Vagina (tissue), 2 donors: ENCODE data around the gene CHRNA4. TPM values are rescaled to one million over a fixed set of nuclear protein-coding genes. Genes with fewer than 3 reads are reported as not detected.

Experiments
- DNase-seq, 2 donors: peaks; one replicate each; pipeline ENCODE4 v3.0.0-alpha.2; 2017; ENCODE audit errors: extremely low spot score in 2 of 2
- H3K27ac ChIP-seq: fragments of 200-600 bp; sonication (generic); one replicate; pipeline ENCODE4 v1.5.1; 2019
- H3K27me3 ChIP-seq: fragments of 200-600 bp; sonication (generic); one replicate; pipeline ENCODE4 v1.5.1; 2019
- H3K36me3 ChIP-seq, 2 donors: fragments of 200-600 bp; sonication (generic); one replicate each; pipeline ENCODE4 v1.5.1; 2017 to 2019
- H3K4me1 ChIP-seq: fragments of 200-600 bp; sonication (generic); one replicate; pipeline ENCODE4 v1.5.1; 2019
- H3K4me3 ChIP-seq, 2 donors: fragments of 200-600 bp; sonication (generic); 1 replicate in 1 of 2; 2 replicates in 1 of 2; pipeline ENCODE4 v1.5.1; 2016 to 2019
- H3K9me3 ChIP-seq: fragments of 200-600 bp; sonication (generic); one replicate; pipeline ENCODE4 v1.5.1; 2019
- POLR2A ChIP-seq, 2 donors: fragments of 450-650 bp; IDR thresholded peaks; one replicate each; pipeline ENCODE4 v1.6.1; 2017; ENCODE audit warnings: antibody characterized with exemption in 2 of 2, mild to moderate bottlenecking in 2 of 2, moderate library complexity in 2 of 2
- POLR2AphosphoS5 ChIP-seq, 2 donors: sonication (generic); formaldehyde crosslinking; IDR thresholded peaks; one replicate each; pipeline ENCODE4 v1.9.0; 2017; ENCODE audit warnings: antibody characterized with exemption in 2 of 2, mild to moderate bottlenecking in 2 of 2, low read depth in 1 of 2; ENCODE audit not compliant: insufficient read depth in 1 of 2
- intact Hi-C: fragments of 100-400 bp; cut with DNase I; formaldehyde crosslinking; loops from one replicate; pipeline ENCODE4 v1.15.1; 2023
- total RNA-seq: library from RNA; depleted of rRNA; stranded (reverse); fragments of >200 nt; gene quantifications from one replicate; pipeline ENCODE4 v1.2.3, GENCODE V29; 2016
- TF ChIP-seq, protein P1 (sequence below), 3 experiments: fragments of 450-650 bp in 2 of 3; fragments of 200-600 bp in 1 of 3; sonication (generic) in 1 of 3; IDR thresholded peaks; one replicate each; pipeline ENCODE4 v1.5.1; 2017 to 2019; ENCODE audit warnings: antibody characterized with exemption in 3 of 3, mild to moderate bottlenecking in 2 of 3, moderate library complexity in 2 of 3

Gene CHRNA4
- total RNA-seq, 1 donor from 2014 or later = 0.25 TPM

- no peaks in the 10 kb centered on the region for H3K27me3 ChIP-seq
- TF ChIP-seq, protein P1, sequence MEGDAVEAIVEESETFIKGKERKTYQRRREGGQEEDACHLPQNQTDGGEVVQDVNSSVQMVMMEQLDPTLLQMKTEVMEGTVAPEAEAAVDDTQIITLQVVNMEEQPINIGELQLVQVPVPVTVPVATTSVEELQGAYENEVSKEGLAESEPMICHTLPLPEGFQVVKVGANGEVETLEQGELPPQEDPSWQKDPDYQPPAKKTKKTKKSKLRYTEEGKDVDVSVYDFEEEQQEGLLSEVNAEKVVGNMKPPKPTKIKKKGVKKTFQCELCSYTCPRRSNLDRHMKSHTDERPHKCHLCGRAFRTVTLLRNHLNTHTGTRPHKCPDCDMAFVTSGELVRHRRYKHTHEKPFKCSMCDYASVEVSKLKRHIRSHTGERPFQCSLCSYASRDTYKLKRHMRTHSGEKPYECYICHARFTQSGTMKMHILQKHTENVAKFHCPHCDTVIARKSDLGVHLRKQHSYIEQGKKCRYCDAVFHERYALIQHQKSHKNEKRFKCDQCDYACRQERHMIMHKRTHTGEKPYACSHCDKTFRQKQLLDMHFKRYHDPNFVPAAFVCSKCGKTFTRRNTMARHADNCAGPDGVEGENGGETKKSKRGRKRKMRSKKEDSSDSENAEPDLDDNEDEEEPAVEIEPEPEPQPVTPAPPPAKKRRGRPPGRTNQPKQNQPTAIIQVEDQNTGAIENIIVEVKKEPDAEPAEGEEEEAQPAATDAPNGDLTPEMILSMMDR (IDR thresholded peaks at IDR 0.05) = no peak
- TF ChIP-seq POLR2AphosphoS5 (IDR thresholded peaks at IDR 0.05; ENCODE audit: insufficient read depth in 1 of 2, low read depth in 1 of 2) = no peak
- TF ChIP-seq POLR2A (IDR thresholded peaks at IDR 0.05) = no peak
- H3K36me3 ChIP-seq = no peaks in the 10 kb centered on the region
- no peak overlapping the region for H3K27ac ChIP-seq
- no peaks in the 10 kb centered on the region for H3K9me3 ChIP-seq
- DNase-seq = no peak
- intact Hi-C loops = no loop called here
- H3K4me3 ChIP-seq = no peak overlapping the region
- H3K4me1 ChIP-seq = peaks cover 7% of the 10 kb centered on the region
These were observed 44.1 kb downstream of the CHRNA4 start for GRCh38 chr20:63317061-63317460.

GRCh38 chr20:63316502-63316921 is 44.6 kb downstream of the CHRNA4 start:
- H3K27me3 ChIP-seq = no peaks in the 10 kb centered on the region

GRCh38 chr20:63315731-63316491 is 45.2 kb downstream of the CHRNA4 start:
- TF ChIP-seq, protein P1 (IDR thresholded peaks at IDR 0.05) = no peak
- no peak for TF ChIP-seq POLR2A (IDR thresholded peaks at IDR 0.05)
- no peak for TF ChIP-seq POLR2AphosphoS5 (IDR thresholded peaks at IDR 0.05; ENCODE audit: insufficient read depth in 1 of 2, low read depth in 1 of 2)
- Histone ChIP-seq H3K27ac (no peak overlapping the region), H3K4me3 (no peak overlapping the region), H3K27me3 (no peaks in the 10 kb centered on the region), H3K9me3 (no peaks in the 10 kb centered on the region), H3K36me3 (no peaks in the 10 kb centered on the region), H3K4me1 (peaks cover 1% of the 10 kb centered on the region)
- no peak for DNase-seq
- intact Hi-C loops = no loop called here

More at GRCh38 chr20:63316502-63316921, 44.6 kb downstream of the CHRNA4 start:
- Histone ChIP-seq H3K4me1 (peaks cover 7% of the 10 kb centered on the region), H3K9me3 (no peaks in the 10 kb centered on the region), H3K4me3 (no peak overlapping the region), H3K36me3 (no peaks in the 10 kb centered on the region), H3K27ac (no peak overlapping the region)
- DNase-seq = no peak
- intact Hi-C loops = no loop called here
- TF ChIP-seq POLR2AphosphoS5 (IDR thresholded peaks at IDR 0.05; ENCODE audit: insufficient read depth in 1 of 2, low read depth in 1 of 2) (no peak), POLR2A (IDR thresholded peaks at IDR 0.05) (no peak)
- TF ChIP-seq, protein P1 (IDR thresholded peaks at IDR 0.05) = no peak

GRCh38 chr20:63315240-63315689 is 45.9 kb downstream of the CHRNA4 start:
- Histone ChIP-seq H3K36me3 (no peaks in the 10 kb centered on the region), H3K4me1 (no peaks in the 10 kb centered on the region), H3K4me3 (no peak overlapping the region), H3K27me3 (no peaks in the 10 kb centered on the region), H3K9me3 (no peaks in the 10 kb centered on the region), H3K27ac (no peak overlapping the region)
- intact Hi-C loops = no loop called here
- DNase-seq = no peak
- TF ChIP-seq, protein P1 (IDR thresholded peaks at IDR 0.05) = no peak
- TF ChIP-seq POLR2AphosphoS5 (IDR thresholded peaks at IDR 0.05; ENCODE audit: insufficient read depth in 1 of 2, low read depth in 1 of 2) (no peak), POLR2A (IDR thresholded peaks at IDR 0.05) (no peak)
